Neural progenitor cell (in vitro differentiated cells): ENCODE results near the gene ISX. TPM values are rescaled to one million over a fixed set of nuclear protein-coding genes. Genes with fewer than 3 reads are reported as not detected.
"Not testable (repeated sequence)": the region's sequence is repeated elsewhere in the genome, so short reads cannot be mapped to it uniquely, and the experiment has no call there.

ENCODE experiments used
- DNase-seq: peaks from one replicate; pipeline ENCODE4 v3.0.0-alpha.2; 2016; ENCODE audit warnings: low spot score
- H2AFZ ChIP-seq: fragments of 200-600 bp; sonication (generic); replicated peaks from 2 replicates; pipeline ENCODE4 v1.6.1; 2016; ENCODE audit warnings: antibody characterized with exemption
- H3F3A ChIP-seq: fragments of 200-600 bp; sonication (generic); 2 replicates; pipeline ENCODE4 v1.6.1; 2016; ENCODE audit warnings: antibody characterized with exemption, low read depth
- H3K27ac ChIP-seq: fragments of 200-600 bp; sonication (generic); 2 replicates; pipeline ENCODE4 v1.5.1; 2016; ENCODE audit warnings: mild to moderate bottlenecking
- H3K27me3 ChIP-seq: fragments of 200-600 bp; sonication (generic); 2 replicates; pipeline ENCODE4 v1.6.1; 2016; ENCODE audit warnings: mild to moderate bottlenecking, moderate library complexity
- H3K36me3 ChIP-seq: fragments of 200-600 bp; sonication (generic); 2 replicates; pipeline ENCODE4 v1.5.1; 2016
- H3K4me1 ChIP-seq: fragments of 200-600 bp; sonication (generic); 2 replicates; pipeline ENCODE4 v1.6.1; 2016; ENCODE audit warnings: mixed run types
- H3K4me2 ChIP-seq: fragments of 200-600 bp; sonication (generic); 2 replicates; pipeline ENCODE4 v1.6.1; 2016
- H3K4me3 ChIP-seq: fragments of 200-600 bp; sonication (generic); 2 replicates; pipeline ENCODE4 v1.5.1; 2016
- H3K79me2 ChIP-seq: fragments of 200-600 bp; sonication (generic); 2 replicates; pipeline ENCODE4 v1.6.1; 2016; ENCODE audit warnings: low read depth
- H3K9ac ChIP-seq: fragments of 200-600 bp; sonication (generic); 2 replicates; pipeline ENCODE4 v1.6.1; 2016
- H3K9me3 ChIP-seq: fragments of 200-600 bp; sonication (generic); 2 replicates; pipeline ENCODE4 v1.5.1; 2016; ENCODE audit warnings: low read depth
- H4K20me1 ChIP-seq: fragments of 200-600 bp; sonication (generic); 2 replicates; pipeline ENCODE4 v1.6.1; 2016; ENCODE audit warnings: low read depth
- H3K27ac Mint-ChIP-seq: 3 replicates; pipeline ENCODE4 v1.8.0; 2021; ENCODE audit warnings: mixed read lengths
- H3K27me3 Mint-ChIP-seq: 2 replicates; pipeline ENCODE4 v1.8.0; 2022; ENCODE audit warnings: low read depth, mild to moderate bottlenecking, inconsistent platforms, moderate library complexity, mixed read lengths; ENCODE audit not compliant: insufficient read depth
- H3K36me3 Mint-ChIP-seq: 3 replicates; pipeline ENCODE4 v1.8.0; 2021; ENCODE audit warnings: mixed read lengths
- H3K4me1 Mint-ChIP-seq: 3 replicates; pipeline ENCODE4 v1.8.0; 2021; ENCODE audit warnings: mixed read lengths
- H3K4me3 Mint-ChIP-seq: 3 replicates; pipeline ENCODE4 v1.8.0; 2021; ENCODE audit warnings: mild to moderate bottlenecking, moderate library complexity, mixed read lengths
- H3K9me3 Mint-ChIP-seq: 3 replicates; pipeline ENCODE4 v1.8.0; 2020; ENCODE audit warnings: mixed read lengths
- EZH2 ChIP-seq: fragments of 200-600 bp; sonication (generic); IDR thresholded peaks from 2 replicates; pipeline ENCODE4 v1.6.1; 2017; ENCODE audit warnings: antibody characterized with exemption, mild to moderate bottlenecking, moderate library complexity
- EZH2phosphoT487 ChIP-seq: fragments of 200-600 bp; sonication (generic); IDR thresholded peaks from 2 replicates; pipeline ENCODE4 v1.6.1; 2017; ENCODE audit warnings: antibody characterized with exemption
- total RNA-seq: library from RNA; depleted of rRNA; stranded (reverse); fragments of >200 nt; gene quantifications from 2 replicates; pipeline ENCODE4 v1.2.3, GENCODE V29; 2015; ENCODE audit warnings: low replicate concordance
- TF ChIP-seq, protein P1 (sequence below): fragments of 200-600 bp; sonication (generic); IDR thresholded peaks from 2 replicates; pipeline ENCODE4 v1.5.1; 2017; ENCODE audit warnings: antibody characterized with exemption, mild to moderate bottlenecking

The ISX gene
- total RNA-seq, 1 donor from 2014 or later, result not detected

DNA sequence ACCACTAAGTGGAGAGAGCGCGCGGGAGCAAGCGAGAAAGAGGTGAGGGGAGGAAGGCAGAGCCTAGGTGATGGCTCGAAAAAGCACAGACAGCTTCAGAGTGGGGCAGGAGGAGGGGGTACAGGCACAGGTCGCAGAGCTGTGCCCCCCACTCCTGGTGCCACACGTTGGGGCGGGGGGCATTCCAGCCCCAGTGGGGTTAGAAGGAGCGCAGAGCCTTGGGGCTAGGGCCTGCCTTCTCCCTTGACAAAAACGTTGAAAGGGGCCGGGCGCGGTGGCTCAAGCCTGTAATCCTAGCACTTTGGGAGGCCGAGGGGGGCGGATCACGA lies 41.6 kb upstream of the ISX start:
- Mint-ChIP-seq H3K9me3 (no peaks in the 10 kb centered on the region), H3K4me3 (no peak overlapping the region)

DNA sequence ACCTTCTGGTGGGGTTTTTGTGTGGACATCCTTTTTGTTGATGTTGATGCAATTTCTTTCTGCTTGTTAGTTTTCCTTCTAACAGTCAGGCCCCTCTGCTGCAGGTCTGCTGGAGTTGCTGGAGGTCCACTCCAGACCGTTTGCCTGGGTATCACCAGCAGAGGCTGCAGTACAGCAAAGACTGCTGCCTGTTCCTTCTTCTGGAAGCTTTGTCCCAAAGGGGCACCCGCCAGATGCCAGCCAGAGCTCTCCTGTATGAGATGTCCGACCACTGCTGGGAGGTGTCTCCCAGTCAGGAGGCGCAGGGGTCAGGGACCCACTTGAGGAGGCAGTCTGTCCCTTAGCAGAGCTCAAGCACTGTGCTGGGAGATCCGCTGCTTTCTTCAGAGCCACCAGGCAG lies 35.8 kb upstream of the ISX start:
- H3K9ac ChIP-seq, H3K27me3 Mint-ChIP-seq, H3K36me3 ChIP-seq, H2AFZ ChIP-seq, H3K9me3 Mint-ChIP-seq, H3K4me1 Mint-ChIP-seq, H3K27me3 ChIP-seq, H3K27ac ChIP-seq, H3K9me3 ChIP-seq, H3F3A ChIP-seq, H3K27ac Mint-ChIP-seq, DNase-seq, H3K4me3 ChIP-seq, H3K4me3 Mint-ChIP-seq, H3K4me2 ChIP-seq, H3K4me1 ChIP-seq, H3K36me3 Mint-ChIP-seq, H4K20me1 ChIP-seq, H3K79me2 ChIP-seq: not testable (repeated sequence)

More for the DNA sequence above, 41.6 kb upstream of the ISX start:
- no peak for DNase-seq
- Histone ChIP-seq H3F3A (no peaks in the 10 kb centered on the region), H3K36me3 (no peaks in the 10 kb centered on the region), H3K27me3 (peaks cover 3% of the 10 kb centered on the region), H3K4me2 (peak overlapping the region; percentile 57), H3K9ac (no peak overlapping the region), H4K20me1 (no peaks in the 10 kb centered on the region), H3K9me3 (no peaks in the 10 kb centered on the region), H3K79me2 (no peaks in the 10 kb centered on the region), H3K27ac (no peak overlapping the region), H3K4me3 (no peak overlapping the region), H2AFZ (peak overlapping the region; percentile 58), H3K4me1 (no peaks in the 10 kb centered on the region)
- H3K4me1 Mint-ChIP-seq, result no peaks in the 10 kb centered on the region
- TF ChIP-seq, protein P1, sequence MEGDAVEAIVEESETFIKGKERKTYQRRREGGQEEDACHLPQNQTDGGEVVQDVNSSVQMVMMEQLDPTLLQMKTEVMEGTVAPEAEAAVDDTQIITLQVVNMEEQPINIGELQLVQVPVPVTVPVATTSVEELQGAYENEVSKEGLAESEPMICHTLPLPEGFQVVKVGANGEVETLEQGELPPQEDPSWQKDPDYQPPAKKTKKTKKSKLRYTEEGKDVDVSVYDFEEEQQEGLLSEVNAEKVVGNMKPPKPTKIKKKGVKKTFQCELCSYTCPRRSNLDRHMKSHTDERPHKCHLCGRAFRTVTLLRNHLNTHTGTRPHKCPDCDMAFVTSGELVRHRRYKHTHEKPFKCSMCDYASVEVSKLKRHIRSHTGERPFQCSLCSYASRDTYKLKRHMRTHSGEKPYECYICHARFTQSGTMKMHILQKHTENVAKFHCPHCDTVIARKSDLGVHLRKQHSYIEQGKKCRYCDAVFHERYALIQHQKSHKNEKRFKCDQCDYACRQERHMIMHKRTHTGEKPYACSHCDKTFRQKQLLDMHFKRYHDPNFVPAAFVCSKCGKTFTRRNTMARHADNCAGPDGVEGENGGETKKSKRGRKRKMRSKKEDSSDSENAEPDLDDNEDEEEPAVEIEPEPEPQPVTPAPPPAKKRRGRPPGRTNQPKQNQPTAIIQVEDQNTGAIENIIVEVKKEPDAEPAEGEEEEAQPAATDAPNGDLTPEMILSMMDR, result no peak
- TF ChIP-seq EZH2phosphoT487, result no peak
- TF ChIP-seq EZH2, result no peak
- H3K36me3 Mint-ChIP-seq, result no peaks in the 10 kb centered on the region
- peaks cover 13% of the 10 kb centered on the region for H3K27me3 Mint-ChIP-seq
- no peak overlapping the region for H3K27ac Mint-ChIP-seq

DNA sequence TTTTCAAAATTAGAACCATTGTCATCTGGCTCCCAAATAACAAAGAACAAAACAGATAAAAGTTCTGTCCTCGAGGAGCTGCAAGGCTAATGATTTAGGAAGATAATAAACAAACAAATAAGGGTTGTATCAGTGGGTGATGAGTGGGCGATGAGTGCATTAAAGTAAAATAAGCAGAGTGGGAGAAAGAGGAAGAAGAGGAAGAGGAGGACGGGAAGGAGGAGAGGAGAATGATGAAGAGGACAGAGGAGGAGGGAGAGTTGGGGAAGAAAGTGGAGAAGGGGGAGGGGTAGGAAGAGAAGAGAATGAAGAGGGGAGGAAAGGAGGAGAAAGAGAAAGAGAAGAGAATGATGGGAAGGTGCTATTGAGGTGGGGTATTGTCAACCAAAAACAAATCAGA lies 33.4 kb upstream of the ISX start:
- H3K27me3 ChIP-seq, result no peaks in the 10 kb centered on the region
- no peaks in the 10 kb centered on the region for H3F3A ChIP-seq
- H3K27me3 Mint-ChIP-seq, result peaks cover 3% of the 10 kb centered on the region
- no peak overlapping the region for H3K9ac ChIP-seq
- H3K36me3 Mint-ChIP-seq, result no peaks in the 10 kb centered on the region
- H3K9me3 Mint-ChIP-seq, result no peaks in the 10 kb centered on the region
- TF ChIP-seq EZH2 (no peak), EZH2phosphoT487 (no peak)
- TF ChIP-seq, protein P1, result no peak
- no peaks in the 10 kb centered on the region for H3K79me2 ChIP-seq
- no peaks in the 10 kb centered on the region for H4K20me1 ChIP-seq
- H3K4me3 Mint-ChIP-seq, result no peak overlapping the region
- H3K4me3 ChIP-seq, result no peak overlapping the region
- no peaks in the 10 kb centered on the region for H3K4me1 Mint-ChIP-seq
- no peaks in the 10 kb centered on the region for H3K36me3 ChIP-seq
- no peak overlapping the region for H3K27ac Mint-ChIP-seq
- no peak overlapping the region for H2AFZ ChIP-seq
- no peaks in the 10 kb centered on the region for H3K9me3 ChIP-seq
- no peak for DNase-seq
- no peak overlapping the region for H3K4me2 ChIP-seq
- H3K27ac ChIP-seq, result no peak overlapping the region
- H3K4me1 ChIP-seq, result no peaks in the 10 kb centered on the region

DNA sequence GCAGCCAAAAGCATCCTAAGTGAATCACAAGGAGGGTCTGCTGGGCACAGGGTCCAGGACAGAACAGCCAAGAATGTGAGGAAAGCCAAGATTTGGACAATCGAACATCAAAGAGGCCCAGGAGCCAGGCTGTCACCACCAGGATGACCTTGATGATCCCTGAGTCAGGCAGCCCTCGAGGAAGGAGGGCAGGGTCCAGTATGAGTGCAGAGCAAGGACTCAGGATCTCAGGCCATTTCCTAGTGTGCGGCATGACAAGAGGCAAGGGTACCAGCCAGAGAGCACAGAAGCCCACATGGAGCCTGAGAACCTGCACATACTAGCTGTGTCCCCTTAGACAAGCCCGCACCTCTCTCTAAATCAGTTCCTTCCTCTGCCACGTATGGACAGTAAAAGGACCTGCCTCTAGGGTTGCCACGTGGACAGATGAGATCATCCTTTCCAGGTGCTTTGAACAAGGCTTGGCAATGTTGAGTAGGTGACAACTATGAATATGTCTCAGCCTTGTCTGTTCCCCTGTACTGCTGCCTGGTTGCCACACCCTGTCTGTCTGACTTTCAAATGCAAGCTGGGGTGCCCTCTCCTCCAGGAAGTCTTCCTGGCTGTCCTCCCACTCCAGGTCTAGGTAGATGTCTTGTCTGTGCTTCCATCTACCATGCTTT lies 32.2 kb upstream of the ISX start:
- Histone ChIP-seq H2AFZ (no peak overlapping the region), H3K4me3 (no peak overlapping the region), H3K27ac (no peak overlapping the region), H4K20me1 (no peaks in the 10 kb centered on the region), H3K79me2 (no peaks in the 10 kb centered on the region), H3F3A (no peaks in the 10 kb centered on the region), H3K4me2 (no peak overlapping the region), H3K9ac (no peak overlapping the region), H3K9me3 (no peaks in the 10 kb centered on the region), H3K36me3 (no peaks in the 10 kb centered on the region), H3K4me1 (no peaks in the 10 kb centered on the region), H3K27me3 (no peaks in the 10 kb centered on the region)
- no peak for DNase-seq
- Mint-ChIP-seq H3K27me3 (no peaks in the 10 kb centered on the region), H3K4me1 (no peaks in the 10 kb centered on the region), H3K36me3 (no peaks in the 10 kb centered on the region), H3K9me3 (no peaks in the 10 kb centered on the region), H3K27ac (no peak overlapping the region), H3K4me3 (no peak overlapping the region)
- TF ChIP-seq, protein P1, result no peak
- no peak for TF ChIP-seq EZH2
- TF ChIP-seq EZH2phosphoT487, result no peak
